PC-3 (cell line): ENCODE measurements around the gene ADK. TPM values are rescaled to one million over a fixed set of nuclear protein-coding genes. Genes with fewer than 3 reads are reported as not detected.

ENCODE experiments used
- ATAC-seq: fragments of 200-7000 bp; cut with Tn5 transposase; 2 replicates; pipeline ENCODE4 v1.9.1; 2020; ENCODE audit warnings: mild to moderate bottlenecking, moderate library complexity
- BruUV-seq: library from RNA; stranded (reverse); fragments of 400-500 nt; replicated peaks from 2 replicates; lab custom pipeline; 2021; lab: Mats Ljungman, UMichigan
- CTCF ChIA-PET: fragments of 300-600 bp; sonication (Branson Sonifier 250); formaldehyde crosslinking; loops from one replicate; lab custom pipeline; 2022; ENCODE audit warnings: antibody characterized with exemption; lab: Charles Lee
- POLR2A ChIA-PET: fragments of 300-600 bp; sonication (Branson Sonifier 250); formaldehyde crosslinking; loops from one replicate; lab custom pipeline; 2022; ENCODE audit warnings: antibody characterized with exemption; ENCODE audit not compliant: unreplicated experiment; lab: Charles Lee
- DNase-seq: peaks from one replicate; pipeline ENCODE4 v3.0.0-alpha.2; 2015
- H2AFZ ChIP-seq: fragments of 300-600 bp; sonication (generic); 2 replicates; pipeline ENCODE4 v1.6.0; 2016; ENCODE audit warnings: antibody characterized with exemption, low read length
- H3F3A ChIP-seq: fragments of 300-600 bp; sonication (generic); one replicate; pipeline ENCODE4 v1.6.0; 2017; ENCODE audit warnings: antibody characterized with exemption, low read length, control low read depth, mild to moderate bottlenecking; ENCODE audit not compliant: unreplicated experiment
- H3K27ac ChIP-seq: fragments of 300-600 bp; sonication (generic); 2 replicates; pipeline ENCODE4 v1.5.1; 2016; ENCODE audit warnings: mild to moderate bottlenecking, low read length
- H3K27me3 ChIP-seq: fragments of 300-600 bp; sonication (generic); 2 replicates; pipeline ENCODE4 v1.6.1; 2016; ENCODE audit warnings: low read length, mixed read lengths
- H3K36me3 ChIP-seq: fragments of 300-600 bp; sonication (generic); 2 replicates; pipeline ENCODE4 v1.6.1; 2016; ENCODE audit warnings: low read depth, mixed run types, low read length, mixed read lengths
- H3K4me1 ChIP-seq: fragments of 300-600 bp; sonication (generic); 2 replicates; pipeline ENCODE4 v1.5.1; 2016; ENCODE audit warnings: low read length; ENCODE audit not compliant: insufficient read depth
- H3K4me2 ChIP-seq: fragments of 300-600 bp; sonication (generic); 2 replicates; pipeline ENCODE4 v1.6.0; 2016; ENCODE audit warnings: low read length
- H3K4me3 ChIP-seq: fragments of 300-600 bp; sonication (generic); 2 replicates; pipeline ENCODE4 v1.5.1; 2016; ENCODE audit warnings: mild to moderate bottlenecking, low read length, mixed read lengths
- H3K79me2 ChIP-seq: fragments of 300-600 bp; sonication (generic); 2 replicates; pipeline ENCODE4 v1.6.1; 2017; ENCODE audit warnings: low read length, mixed read lengths
- H3K9ac ChIP-seq: fragments of 300-600 bp; sonication (generic); 2 replicates; pipeline ENCODE4 v1.6.0; 2016; ENCODE audit warnings: mild to moderate bottlenecking, low read length
- H3K9me2 ChIP-seq: fragments of 300-600 bp; sonication (generic); replicated peaks from 2 replicates; pipeline ENCODE4 v1.6.1; 2016; ENCODE audit warnings: mixed run types, low read length, mixed read lengths
- H3K9me3 ChIP-seq: fragments of 300-600 bp; sonication (generic); 2 replicates; pipeline ENCODE4 v1.6.1; 2016; ENCODE audit warnings: low read length, mixed read lengths
- H4K20me1 ChIP-seq: fragments of 300-600 bp; sonication (generic); 2 replicates; pipeline ENCODE4 v1.6.1; 2016; ENCODE audit warnings: low read length, mixed read lengths
- CTCF ChIP-seq: fragments of 300-600 bp; sonication (generic); conservative IDR thresholded peaks from 2 replicates; pipeline ENCODE4 v1.5.1; 2017; ENCODE audit warnings: antibody characterized with exemption, low read depth, mild to moderate bottlenecking, low read length
- EZH2 ChIP-seq: fragments of 300-600 bp; sonication (generic); IDR thresholded peaks from one replicate; pipeline ENCODE4 v1.6.1; 2017; ENCODE audit warnings: antibody characterized with exemption, mild to moderate bottlenecking, low read length; ENCODE audit not compliant: unreplicated experiment
- EZH2phosphoT487 ChIP-seq: fragments of 300-600 bp; sonication (generic); IDR thresholded peaks from 2 replicates; pipeline ENCODE4 v1.6.1; 2018; ENCODE audit warnings: mild to moderate bottlenecking, antibody characterized with exemption, low read length, borderline replicate concordance
- intact Hi-C: fragments of 100-400 bp; cut with micrococcal nuclease; formaldehyde crosslinking; loops from 2 replicates; pipeline ENCODE4 v1.9.0; 2023
- total RNA-seq: library from RNA; depleted of rRNA; stranded (reverse); fragments of >200 nt; gene quantifications from 2 replicates; pipeline ENCODE4 v1.2.3, GENCODE V29; 2014

ADK gene
- total RNA-seq, 1 experiment from 2014 or later: 256 TPM

DNA sequence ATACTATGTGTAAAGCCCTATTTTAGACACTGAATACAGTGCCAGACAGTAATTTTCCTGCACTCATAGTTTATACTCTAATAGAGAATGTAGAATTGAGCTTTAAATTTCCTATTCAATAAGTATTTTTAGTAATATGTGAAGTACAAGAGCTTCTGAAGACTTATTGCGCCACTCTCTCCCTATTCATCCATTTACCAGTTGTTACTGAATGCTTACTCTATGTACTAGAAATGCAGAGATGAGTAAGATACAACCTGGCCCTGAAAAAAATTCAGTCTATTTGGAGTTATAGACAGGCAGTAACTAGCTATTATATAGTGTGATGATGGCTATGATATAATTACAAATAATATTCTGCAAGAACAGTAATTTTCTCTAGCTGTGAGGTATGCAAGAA is 98.8 kb downstream of the ADK start:
- DNase-seq: no peak
- no peak for TF ChIP-seq CTCF
- TF ChIP-seq EZH2: no peak
- H3K27me3 ChIP-seq: no peaks in the 10 kb centered on the region
- H2AFZ ChIP-seq: no peak overlapping the region
- no peaks in the 10 kb centered on the region for H3F3A ChIP-seq
- no peak overlapping the region for H3K4me3 ChIP-seq
- peaks cover 24% of the 10 kb centered on the region for H3K79me2 ChIP-seq
- ChIA-PET POLR2A (no interaction called here), CTCF (no interaction called here)
- peaks cover 10% of the 10 kb centered on the region; the same call in 1 of the 2 replicates for H3K36me3 ChIP-seq
- intact Hi-C loops: no loop called here
- peaks cover 10% of the 10 kb centered on the region for H3K4me1 ChIP-seq
- no peaks in the 10 kb centered on the region for H3K9me3 ChIP-seq
- H4K20me1 ChIP-seq: peaks cover 6% of the 10 kb centered on the region; the same call in 1 of the 2 replicates
- H3K9me2 ChIP-seq: no peaks in the 10 kb centered on the region
- H3K9ac ChIP-seq: no peak overlapping the region
- H3K4me2 ChIP-seq: no peak overlapping the region
- no TSS peak for BruUV-seq
- no peak for ATAC-seq
- no peak overlapping the region for H3K27ac ChIP-seq

DNA sequence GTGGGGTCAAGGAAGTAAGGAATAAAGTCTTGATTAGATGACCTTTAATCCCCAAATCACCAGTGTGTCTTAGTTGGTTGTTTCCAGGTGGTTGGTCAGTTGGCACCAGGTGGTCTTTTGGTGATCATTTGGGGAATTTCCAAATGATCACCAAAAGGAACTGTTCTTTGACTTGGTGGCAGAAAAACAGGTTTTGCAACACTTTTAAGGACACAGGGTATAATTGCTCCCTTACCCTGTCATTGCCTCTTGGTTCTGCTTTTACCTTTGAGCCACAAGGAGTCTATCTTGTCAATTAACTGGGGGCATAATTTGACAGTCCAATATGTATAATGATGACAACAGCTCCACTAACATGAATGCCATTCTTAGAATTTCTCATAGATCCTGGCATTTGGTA is 104.2 kb downstream of the ADK start:
- Histone ChIP-seq H3K36me3 (peaks cover 8% of the 10 kb centered on the region; the same call in 1 of the 2 replicates), H2AFZ (no peak overlapping the region), H3K9me2 (no peaks in the 10 kb centered on the region), H3K4me3 (no peak overlapping the region), H3K27me3 (no peaks in the 10 kb centered on the region), H3K4me2 (peak overlapping the region; percentile 1), H4K20me1 (peaks cover 18% of the 10 kb centered on the region; the same call in 1 of the 2 replicates), H3K27ac (no peak overlapping the region), H3F3A (peaks cover 5% of the 10 kb centered on the region), H3K4me1 (peaks cover 23% of the 10 kb centered on the region), H3K9ac (no peak overlapping the region), H3K79me2 (peaks cover 31% of the 10 kb centered on the region), H3K9me3 (no peaks in the 10 kb centered on the region)
- ChIA-PET CTCF (no interaction called here), POLR2A (interaction anchor here (0.6 to 0.7 kb wide), 2 partner anchors 123 to 1007 kb away, joined by 6 to 8 read pairs; no protein-coding TSS in a partner anchor)
- TF ChIP-seq EZH2phosphoT487 (no peak), CTCF (peak; percentile 18; the same call in 1 of the 2 replicates)
- DNase-seq: peak; percentile 81
- BruUV-seq: TSS peak; percentile 1
- intact Hi-C loops: no loop called here
- peak; percentile 22 for ATAC-seq

DNA sequence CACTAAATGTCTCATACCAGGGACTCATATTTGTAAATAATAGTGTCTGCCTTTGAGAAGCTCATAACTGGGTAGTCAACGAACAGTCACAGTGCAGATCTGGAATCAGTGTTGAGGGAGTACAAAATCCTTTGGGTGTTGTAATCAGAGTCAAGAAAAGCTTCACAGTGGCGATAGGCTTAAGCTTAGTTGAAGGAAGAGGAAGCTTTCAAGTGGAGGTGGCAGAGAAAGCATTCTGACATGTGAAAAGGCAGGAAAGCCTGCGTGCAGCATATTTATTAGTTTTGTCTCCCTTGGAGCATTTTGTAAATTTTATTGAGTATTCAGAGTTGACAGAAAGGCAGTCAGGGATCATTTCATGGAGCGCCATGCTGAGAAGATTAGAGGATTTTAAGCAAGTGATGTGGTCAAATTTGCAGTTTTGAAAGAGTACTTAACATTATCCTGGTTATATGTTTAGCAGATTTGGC is 104.9 kb downstream of the ADK start:
- no peaks in the 10 kb centered on the region for H3K27me3 ChIP-seq
- peak; percentile 79 for DNase-seq
- no TSS peak for BruUV-seq
- peak; percentile 68 for ATAC-seq
- no peaks in the 10 kb centered on the region for H3K9me2 ChIP-seq
- H3K4me1 ChIP-seq: peaks cover 23% of the 10 kb centered on the region
- H4K20me1 ChIP-seq: peaks cover 18% of the 10 kb centered on the region; the same call in 1 of the 2 replicates
- intact Hi-C loops: no loop called here
- no peak overlapping the region for H3K9ac ChIP-seq
- POLR2A ChIA-PET: interaction anchor here (0.6 to 0.7 kb wide), 5 partner anchors 123 to 1153 kb away, joined by 3 to 23 read pairs (median 6); no protein-coding TSS in a partner anchor
- no peak overlapping the region for H3K27ac ChIP-seq
- peaks cover 8% of the 10 kb centered on the region; the same call in 1 of the 2 replicates for H3K36me3 ChIP-seq
- no peak overlapping the region for H3K4me3 ChIP-seq
- peaks cover 30% of the 10 kb centered on the region for H3K79me2 ChIP-seq
- no peaks in the 10 kb centered on the region for H3K9me3 ChIP-seq
- no peak for TF ChIP-seq CTCF
- TF ChIP-seq EZH2: no peak
- TF ChIP-seq EZH2phosphoT487: no peak
- CTCF ChIA-PET: no interaction called here
- no peak overlapping the region for H3K4me2 ChIP-seq
- no peak overlapping the region for H2AFZ ChIP-seq
- peaks cover 5% of the 10 kb centered on the region for H3F3A ChIP-seq
